Glomerular visceral epithelial cell (primary cell): ENCODE measurements around the gene ENC1.

Experiments
- DNase-seq: peaks from one replicate; pipeline ENCODE4 v3.0.0-alpha.2; 2016; ENCODE audit errors: extremely low spot score

The ENC1 gene

GRCh38 chr5:74657165-74657564 is 16.6 kb upstream of the ENC1 start:
- no peak for DNase-seq

- DNase-seq, result no peak
These were observed 15.2 kb upstream of the ENC1 start for GRCh38 chr5:74655716-74656115.

GRCh38 chr5:74655206-74655605 is 14.7 kb upstream of the ENC1 start:
- DNase-seq, result no peak

- DNase-seq, result no peak
These were observed 13.5 kb upstream of the ENC1 start for GRCh38 chr5:74653991-74654390.

GRCh38 chr5:74652576-74652975 is 12.0 kb upstream of the ENC1 start:
- DNase-seq, result no peak

GRCh38 chr5:74651710-74652109 is 11.2 kb upstream of the ENC1 start:
- DNase-seq, result peak; percentile 35

- no peak for DNase-seq
These were observed 9.0 kb upstream of the ENC1 start for GRCh38 chr5:74649421-74649973.

- peak; percentile 68 for DNase-seq
These were observed 8.3 kb upstream of the ENC1 start for GRCh38 chr5:74648835-74649293.

GRCh38 chr5:74647096-74647495 is 6.6 kb upstream of the ENC1 start:
- no peak for DNase-seq

GRCh38 chr5:74643111-74643562 is 2.6 kb upstream of the ENC1 start:
- DNase-seq, result peak; percentile 76

GRCh38 chr5:74642543-74642863 is 2.0 kb upstream of the ENC1 start:
- DNase-seq, result no peak

GRCh38 chr5:74641735-74642542 is 1.4 kb upstream of the ENC1 start:
- DNase-seq, result peak; percentile 84

GRCh38 chr5:74640954-74641734 is 616 bp upstream of the ENC1 start:
- peak; percentile 88 for DNase-seq

GRCh38 chr5:74639807-74640449 is 600 bp downstream of the ENC1 start:
- peak; percentile 60 for DNase-seq

- peak; percentile 56 for DNase-seq
These were observed 1.3 kb downstream of the ENC1 start for GRCh38 chr5:74638970-74639806.

GRCh38 chr5:74638544-74638969 is 2.0 kb downstream of the ENC1 start:
- DNase-seq, result peak; percentile 44

GRCh38 chr5:74636552-74636951 is 4.0 kb downstream of the ENC1 start:
- no peak for DNase-seq

- no peak for DNase-seq
These were observed 4.4 kb downstream of the ENC1 start for GRCh38 chr5:74636149-74636548.

- no peak for DNase-seq
These were observed 5.8 kb downstream of the ENC1 start for GRCh38 chr5:74634611-74635286.

- DNase-seq, result no peak
These were observed 6.8 kb downstream of the ENC1 start for GRCh38 chr5:74633695-74634094.

GRCh38 chr5:74632947-74633356 is 7.6 kb downstream of the ENC1 start:
- peak; percentile 26 for DNase-seq
